ENCODE results near the gene MACROD2.
"Not testable (repeated sequence)": the region's sequence is repeated elsewhere in the genome, so short reads cannot be mapped to it uniquely, and the experiment has no call there.

MACROD2 gene

DNA sequence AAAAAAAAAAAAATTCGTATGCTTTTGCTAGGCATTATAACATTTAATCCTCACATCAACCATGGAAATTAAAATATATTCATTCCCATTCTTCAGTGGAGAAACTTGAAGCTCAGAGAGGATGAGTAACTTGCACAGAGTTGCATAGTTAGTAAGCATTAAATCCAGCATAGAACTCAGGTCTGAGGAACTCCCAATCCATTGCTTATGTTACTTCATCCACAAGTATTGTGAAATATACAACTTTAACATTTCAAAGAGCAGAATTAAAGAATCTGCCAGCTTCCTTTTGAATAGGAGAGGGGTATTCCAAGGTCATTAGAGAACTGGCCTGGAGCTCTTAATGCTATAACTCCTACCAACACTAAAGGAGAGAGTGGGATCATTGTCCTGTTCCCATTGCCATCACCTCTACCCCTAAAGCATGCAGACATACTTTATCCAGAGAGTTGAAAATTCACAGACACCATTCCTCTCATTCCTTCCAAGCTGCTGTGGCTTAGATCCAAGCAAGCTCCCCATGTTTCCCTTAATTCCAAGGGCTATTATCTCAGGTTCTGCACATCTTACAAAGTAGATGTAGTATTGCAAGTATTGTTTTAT lies 250.2 kb downstream of the MACROD2 start:
- TF ChIP-seq, protein P1, sequence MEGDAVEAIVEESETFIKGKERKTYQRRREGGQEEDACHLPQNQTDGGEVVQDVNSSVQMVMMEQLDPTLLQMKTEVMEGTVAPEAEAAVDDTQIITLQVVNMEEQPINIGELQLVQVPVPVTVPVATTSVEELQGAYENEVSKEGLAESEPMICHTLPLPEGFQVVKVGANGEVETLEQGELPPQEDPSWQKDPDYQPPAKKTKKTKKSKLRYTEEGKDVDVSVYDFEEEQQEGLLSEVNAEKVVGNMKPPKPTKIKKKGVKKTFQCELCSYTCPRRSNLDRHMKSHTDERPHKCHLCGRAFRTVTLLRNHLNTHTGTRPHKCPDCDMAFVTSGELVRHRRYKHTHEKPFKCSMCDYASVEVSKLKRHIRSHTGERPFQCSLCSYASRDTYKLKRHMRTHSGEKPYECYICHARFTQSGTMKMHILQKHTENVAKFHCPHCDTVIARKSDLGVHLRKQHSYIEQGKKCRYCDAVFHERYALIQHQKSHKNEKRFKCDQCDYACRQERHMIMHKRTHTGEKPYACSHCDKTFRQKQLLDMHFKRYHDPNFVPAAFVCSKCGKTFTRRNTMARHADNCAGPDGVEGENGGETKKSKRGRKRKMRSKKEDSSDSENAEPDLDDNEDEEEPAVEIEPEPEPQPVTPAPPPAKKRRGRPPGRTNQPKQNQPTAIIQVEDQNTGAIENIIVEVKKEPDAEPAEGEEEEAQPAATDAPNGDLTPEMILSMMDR (conservative IDR thresholded peaks at IDR 0.05; ENCODE audit: low read depth, low read length) = no peak
- H3K4me3 ChIP-seq (ENCODE audit: low read length) = no peak overlapping the region
- no peak for DNase-seq (ENCODE audit: low read depth)

GRCh38 chr20:14259689-14260088 lies 264.4 kb downstream of the MACROD2 start:
- H3K4me3 ChIP-seq (ENCODE audit: low read length) = no peak overlapping the region
- no peak for DNase-seq (ENCODE audit: low read depth)
- TF ChIP-seq, protein P1 (conservative IDR thresholded peaks at IDR 0.05; ENCODE audit: low read depth, low read length) = no peak

- DNase-seq (ENCODE audit: low read depth) = no peak
- TF ChIP-seq, protein P1 (conservative IDR thresholded peaks at IDR 0.05; ENCODE audit: low read depth, low read length) = no peak
- no peak overlapping the region for H3K4me3 ChIP-seq (ENCODE audit: low read length)
Measured at GRCh38 chr20:14260367-14260766, 265.1 kb downstream of the MACROD2 start.

- TF ChIP-seq, protein P1 (conservative IDR thresholded peaks at IDR 0.05; ENCODE audit: low read depth, low read length) = peak; percentile 40
- no peak overlapping the region for H3K4me3 ChIP-seq (ENCODE audit: low read length)
- DNase-seq (ENCODE audit: low read depth) = no peak
Measured at GRCh38 chr20:14264869-14265268, 269.6 kb downstream of the MACROD2 start.

- no peak overlapping the region for H3K4me3 ChIP-seq (ENCODE audit: low read length)
- no peak for DNase-seq (ENCODE audit: low read depth)
- TF ChIP-seq, protein P1 (conservative IDR thresholded peaks at IDR 0.05; ENCODE audit: low read depth, low read length) = no peak
Measured at GRCh38 chr20:14266246-14266645, 270.9 kb downstream of the MACROD2 start.

- DNase-seq (ENCODE audit: low read depth); H3K4me3 ChIP-seq (ENCODE audit: low read length): not testable (repeated sequence)
Measured at GRCh38 chr20:14270751-14271150, 275.4 kb downstream of the MACROD2 start.

- DNase-seq (ENCODE audit: low read depth) = no peak
- TF ChIP-seq, protein P1 (conservative IDR thresholded peaks at IDR 0.05; ENCODE audit: low read depth, low read length) = no peak
- no peak overlapping the region for H3K4me3 ChIP-seq (ENCODE audit: low read length)
Measured at GRCh38 chr20:14282140-14282539, 286.8 kb downstream of the MACROD2 start.

Measured in retinal pigment epithelial cell (primary cell).